Airway epithelial cell (primary cell): ENCODE measurements around the gene LGALS3. TPM values are rescaled to one million over a fixed set of nuclear protein-coding genes. Genes with fewer than 3 reads are reported as not detected.

Experiments
- total RNA-seq: library from RNA; depleted of rRNA; stranded (reverse); fragments of >200 nt; gene quantifications from 2 replicates; pipeline ENCODE4 v1.2.3, GENCODE V29; 2015

The LGALS3 gene
- 260 and 307 TPM in 2 replicates for total RNA-seq

DNA sequence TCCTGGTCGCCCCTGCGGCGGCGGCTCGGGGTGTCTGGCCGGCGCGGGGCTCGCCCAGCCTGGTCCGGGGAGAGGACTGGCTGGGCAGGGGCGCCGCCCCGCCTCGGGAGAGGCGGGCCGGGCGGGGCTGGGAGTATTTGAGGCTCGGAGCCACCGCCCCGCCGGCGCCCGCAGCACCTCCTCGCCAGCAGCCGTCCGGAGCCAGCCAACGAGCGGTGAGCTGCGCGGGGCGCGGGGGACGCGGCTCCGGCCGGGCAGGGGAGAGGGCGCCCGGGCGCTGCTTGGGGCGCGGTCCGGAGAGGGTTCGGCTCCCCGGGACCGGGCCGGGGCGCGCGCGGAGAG lies at the start of gene LGALS3:
TSS of gene LGALS3 (plus strand) at position 167 of the 342 bp plus-strand sequence. CDS start 8,122 bp downstream, outside the sequence.

DNA sequence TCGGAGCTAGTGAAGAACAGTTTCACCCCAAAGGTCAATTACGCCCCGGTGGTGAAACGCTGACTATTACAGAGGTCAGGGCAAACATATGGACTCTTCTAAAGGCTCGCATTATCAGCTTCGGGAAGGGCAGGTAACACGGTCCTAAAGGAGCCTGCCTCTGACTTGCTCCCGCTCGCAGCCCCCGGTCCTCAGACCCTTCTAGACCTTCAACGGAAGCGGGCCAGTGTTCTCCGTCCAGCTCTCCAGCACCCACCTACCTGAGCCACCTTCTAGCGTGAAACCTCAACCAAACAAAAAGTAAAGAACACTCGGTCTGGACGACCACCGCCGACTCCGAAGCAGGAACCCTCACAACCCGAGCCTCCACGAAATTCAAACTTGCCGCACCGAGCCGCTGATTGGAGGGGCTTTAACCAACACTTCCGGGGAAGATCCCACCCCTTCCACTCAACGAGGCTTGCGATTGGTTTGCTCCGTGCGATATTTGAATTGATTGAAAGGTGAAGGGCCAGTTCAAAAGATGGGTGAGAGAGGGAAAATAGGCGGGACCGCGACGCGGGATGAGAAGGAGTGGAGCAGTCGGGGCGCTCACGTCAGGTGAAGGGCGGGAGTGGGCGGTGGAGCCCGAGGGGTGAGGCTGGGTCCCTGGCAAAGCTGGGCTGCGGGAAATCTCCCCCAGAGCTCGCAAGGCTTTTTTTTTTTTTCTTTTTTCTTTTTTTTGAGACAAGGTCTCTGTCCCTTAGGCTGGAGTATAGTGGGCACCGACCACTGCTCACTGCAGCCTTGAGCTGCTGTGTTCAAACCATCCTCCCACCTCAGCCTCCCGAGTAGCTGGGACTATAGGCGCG lies 62.4 kb downstream of the LGALS3 start, which contains the start of gene DLGAP5:
TSS of gene DLGAP5 (minus strand) at position 383 of the 851 bp plus-strand sequence. CDS start 2,406 bp downstream, outside the sequence.

Other genes starting within 250 kb of the LGALS3 start
- gene GCH1, start 226.4 kb upstream of the LGALS3 start, total RNA-seq, result 4.4 and 4.7 TPM in 2 replicates
- 12.5 and 14.5 TPM in 2 replicates for gene WDHD1, start 102.2 kb upstream of the LGALS3 start, total RNA-seq
- gene SOCS4, start 102.0 kb upstream of the LGALS3 start, total RNA-seq, result 6.5 and 9.6 TPM in 2 replicates
- 76.0 and 115 TPM in 2 replicates for gene MAPK1IP1L, start 77.6 kb upstream of the LGALS3 start, total RNA-seq
- gene DLGAP5, start 62.3 kb downstream of the LGALS3 start, total RNA-seq, result 23.9 and 31.0 TPM in 2 replicates
- 11.4 and 14.1 TPM in 2 replicates for gene FBXO34, start 142.2 kb downstream of the LGALS3 start, total RNA-seq